Measurements from ENCODE around the gene DEFB127.
"Not testable (repeated sequence)": the region's sequence is repeated elsewhere in the genome, so short reads cannot be mapped to it uniquely, and the experiment has no call there.

Gene DEFB127, protein sequence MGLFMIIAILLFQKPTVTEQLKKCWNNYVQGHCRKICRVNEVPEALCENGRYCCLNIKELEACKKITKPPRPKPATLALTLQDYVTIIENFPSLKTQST

DNA sequence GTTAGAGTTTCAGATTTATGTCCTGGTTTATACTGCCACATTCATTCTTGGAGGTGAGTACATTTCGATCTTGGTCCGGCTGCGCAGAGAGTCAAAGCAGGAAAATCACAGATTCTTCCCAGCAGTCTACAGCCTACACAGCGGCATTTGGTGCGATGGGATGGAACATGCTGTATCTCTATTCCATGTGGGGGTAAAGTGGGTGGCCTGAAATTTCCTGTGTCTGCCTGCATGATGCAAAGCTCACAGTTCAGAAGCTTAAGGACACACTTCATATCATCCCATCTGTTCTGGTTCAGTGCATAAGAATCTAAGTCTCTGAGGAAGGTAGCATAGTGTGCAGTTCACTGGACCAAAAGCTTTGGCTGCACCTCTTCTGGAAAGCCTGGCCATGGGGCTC, at the start of gene DEFB127:
DEFB127 (plus strand) TSS at position 301 of the 400 bp plus-strand sequence; CDS start at position 392, 91 bp downstream.
- DNase-seq: no peak

DNA sequence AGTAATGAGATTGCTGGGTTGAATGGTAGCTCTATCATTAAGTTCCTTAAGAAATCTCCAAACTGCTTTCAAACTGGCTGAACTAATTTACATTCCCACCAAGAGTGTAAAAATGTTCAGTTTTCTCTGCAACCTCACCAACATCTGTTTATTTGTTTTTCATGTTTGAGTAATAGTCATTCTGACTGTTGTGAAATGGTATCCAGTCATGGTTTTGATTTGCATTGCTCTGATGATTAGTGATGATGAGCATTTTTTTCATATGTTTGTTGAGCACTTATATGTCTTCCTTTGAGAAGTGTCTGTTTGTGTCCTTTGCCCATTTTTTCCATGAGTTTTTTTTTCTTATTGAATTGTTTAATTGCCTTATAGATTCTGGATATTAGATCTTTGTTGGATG, 44.9 kb upstream of the DEFB127 start:
- no peak for DNase-seq

DNA sequence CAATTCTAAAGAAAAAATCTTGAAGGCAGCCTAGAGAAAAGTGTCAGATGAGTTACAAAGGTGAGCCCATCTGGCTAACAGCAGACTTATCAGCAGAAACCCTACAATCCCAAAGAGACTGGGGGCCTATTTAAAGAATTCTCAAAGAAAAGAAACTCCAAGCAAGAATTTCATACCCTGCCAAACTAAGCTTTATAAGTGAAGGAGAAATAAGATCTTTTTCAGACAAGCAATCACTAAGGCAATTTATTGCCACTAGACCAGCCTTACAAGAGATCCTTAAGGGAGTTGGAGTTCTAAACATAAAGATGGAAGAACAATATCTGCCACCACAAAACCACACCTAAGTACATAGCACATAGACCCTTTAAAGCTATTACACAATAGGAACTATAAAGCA, 39.7 kb upstream of the DEFB127 start:
- no peak for DNase-seq

DNA sequence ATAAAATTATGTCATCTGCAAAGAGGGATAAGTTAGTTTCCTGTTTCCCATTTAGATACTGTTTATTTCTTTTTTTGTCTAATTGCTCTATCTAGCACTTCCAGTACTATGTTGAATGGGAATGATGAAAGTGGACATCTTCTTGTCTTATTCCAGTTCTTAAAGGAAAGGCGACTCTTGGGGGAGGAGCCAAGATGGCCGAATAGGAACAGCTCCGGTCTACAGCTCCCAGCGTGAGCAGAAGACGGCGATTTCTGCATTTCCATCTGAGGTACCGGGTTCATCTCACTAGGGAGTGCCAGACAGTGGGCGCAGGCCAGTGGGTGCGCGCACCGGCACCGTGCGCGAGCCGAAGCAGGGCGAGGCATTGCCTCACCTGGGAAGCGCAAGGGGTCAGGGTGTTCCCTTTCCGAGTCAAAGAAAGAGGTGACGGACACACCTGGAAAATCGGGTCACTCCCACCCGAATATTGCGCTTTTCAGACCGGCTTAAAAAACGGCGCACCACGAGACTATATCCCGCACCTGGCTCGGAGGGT, 27.4 kb upstream of the DEFB127 start:
- DNase-seq: not testable (repeated sequence)

DNA sequence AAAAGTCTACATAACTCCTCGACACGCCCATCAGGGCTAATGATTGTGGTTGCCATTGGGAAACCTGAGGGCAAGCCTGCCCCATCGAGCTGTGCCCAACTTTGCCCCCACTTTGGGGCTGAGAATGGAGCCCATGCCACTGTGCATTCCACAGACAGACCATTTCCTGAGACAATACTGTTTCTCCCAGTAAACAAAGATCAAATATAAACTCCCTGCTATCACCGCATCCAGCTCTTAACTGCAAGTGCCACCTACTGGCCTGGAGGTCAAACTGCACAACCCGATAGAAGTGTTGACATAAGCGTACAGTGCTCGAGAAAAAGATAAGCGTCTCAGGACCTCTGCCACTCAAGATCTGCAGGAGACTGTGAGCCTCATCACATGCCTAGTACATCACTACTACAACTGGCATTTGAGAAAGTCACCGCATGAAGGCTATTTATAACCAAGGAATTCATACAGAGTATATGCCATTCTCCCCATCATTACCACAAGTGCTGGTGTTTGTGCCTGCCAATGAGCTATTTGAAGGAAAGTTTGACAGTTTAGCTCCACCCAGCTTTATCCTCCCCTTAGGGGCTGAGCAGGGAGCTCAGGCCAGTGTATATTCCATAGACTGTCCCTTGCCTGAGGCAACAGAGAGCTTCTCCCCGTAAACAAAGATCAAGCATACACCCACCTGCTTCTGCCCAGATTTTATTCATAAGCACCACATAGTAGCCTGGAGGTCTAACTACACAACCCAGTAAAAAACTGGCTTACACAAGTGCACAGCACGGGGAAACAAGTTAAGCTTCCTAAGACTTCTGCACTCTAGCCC, 19.4 kb upstream of the DEFB127 start:
- no peak for DNase-seq

DNA sequence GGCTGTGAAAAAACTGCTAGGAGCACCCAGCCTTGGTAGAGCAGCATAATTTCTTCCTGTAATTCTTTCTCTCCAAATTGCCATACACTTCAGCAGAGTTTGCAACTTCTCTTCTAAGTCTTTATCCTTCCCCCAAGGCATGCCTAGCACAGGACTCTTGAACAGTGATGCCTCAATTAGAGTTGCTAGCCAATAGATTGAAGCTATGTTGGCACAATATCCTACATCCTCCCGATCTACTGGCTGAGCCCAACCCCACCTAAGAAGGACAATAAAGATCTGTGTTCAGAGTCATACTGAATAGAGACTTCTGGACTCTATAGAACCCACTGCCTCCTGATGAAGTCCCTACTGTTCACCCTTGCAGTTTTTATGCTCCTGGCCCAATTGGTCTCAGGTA, 15.0 kb upstream of the DEFB127 start, which contains the start of gene DEFB126:
DEFB126 (plus strand) TSS at position 301 of the 400 bp plus-strand sequence; CDS start at position 340, 39 bp downstream.
- DNase-seq: no peak

DNA sequence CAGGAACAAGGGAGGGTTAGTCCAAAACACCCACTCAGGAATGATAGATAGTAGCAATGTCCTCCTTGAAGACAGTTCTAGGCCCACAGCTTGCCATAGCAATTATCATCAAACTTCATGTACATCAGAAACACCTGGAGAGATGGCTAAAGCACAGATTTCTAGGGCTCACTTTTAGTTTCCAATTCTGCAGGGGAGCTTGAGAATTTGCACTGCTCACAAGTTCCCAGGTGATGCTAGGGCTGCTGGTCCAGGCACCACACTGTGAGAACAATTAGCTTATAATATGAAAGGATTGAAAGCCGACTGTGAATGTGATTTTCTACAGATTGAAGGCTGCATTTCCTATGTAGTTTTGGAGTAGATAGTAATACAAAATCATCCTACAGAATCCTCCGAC, 11.4 kb upstream of the DEFB127 start:
- no peak for DNase-seq

DNA sequence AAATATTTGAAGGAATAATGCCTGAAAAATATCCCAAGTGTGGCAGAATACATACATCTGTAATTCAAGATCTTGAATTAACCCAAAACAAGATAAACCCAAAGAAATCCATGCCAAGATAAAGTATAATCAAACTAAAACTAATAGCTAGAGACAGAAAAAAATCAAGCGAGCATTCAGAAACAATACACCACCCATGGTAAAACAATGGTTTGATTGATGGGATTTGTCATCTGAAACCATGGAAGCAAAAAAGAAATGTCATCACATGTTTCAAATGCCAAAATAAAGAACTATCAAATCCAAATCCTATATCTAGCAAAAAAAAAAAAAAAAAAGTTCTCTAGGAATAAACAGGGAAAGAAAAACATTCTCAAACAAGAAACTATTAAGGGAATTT, 5.1 kb upstream of the DEFB127 start:
- no peak for DNase-seq

GRCh38 chr20:164618-165017, 7.4 kb downstream of the DEFB127 start:
- no peak for DNase-seq

GRCh38 chr20:168876-169275, 11.6 kb downstream of the DEFB127 start:
- DNase-seq: no peak

DNA sequence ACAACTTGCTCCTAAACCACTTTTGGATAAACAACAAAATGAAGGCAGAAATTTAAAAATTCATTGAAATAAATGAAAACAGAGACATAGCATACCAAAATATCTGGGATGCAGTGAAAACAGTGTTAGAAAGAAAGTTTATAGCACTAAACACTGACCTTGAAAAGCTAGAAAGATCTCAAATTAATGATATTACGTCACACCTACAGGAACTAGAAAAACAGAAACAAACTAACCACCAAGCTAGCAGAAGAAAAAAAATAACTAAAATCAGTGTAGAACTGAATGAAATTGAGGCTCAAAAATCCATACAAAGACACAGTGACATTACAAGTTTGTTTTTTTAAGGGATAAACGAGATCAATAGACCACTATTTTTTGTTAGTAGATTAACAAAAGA, 27.0 kb downstream of the DEFB127 start:
- DNase-seq: no peak

DNA sequence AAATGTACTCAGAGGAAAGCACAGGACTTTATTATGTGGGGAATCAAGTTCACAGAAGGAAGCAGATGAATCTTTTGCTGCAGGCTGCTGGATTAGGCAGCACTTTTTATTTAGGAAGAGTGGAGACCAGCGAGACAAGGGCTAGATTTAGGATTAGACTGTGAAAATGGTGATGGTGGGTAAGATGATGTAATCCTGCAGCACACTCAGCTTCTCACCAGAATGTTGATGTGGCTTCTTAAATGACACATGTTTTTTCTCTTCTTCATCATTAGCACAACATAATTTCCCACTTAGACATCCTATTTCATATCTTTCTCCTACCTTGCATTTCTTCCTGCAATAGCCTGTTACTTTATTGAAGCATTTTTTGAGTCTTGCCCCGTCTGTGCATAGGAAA, 30.5 kb downstream of the DEFB127 start:
- no peak for DNase-seq

GRCh38 chr20:189611-190010, 32.4 kb downstream of the DEFB127 start, which contains the start of gene DEFB128:
Gene DEFB128, minus strand, starts transcription at chr20:189711. Its CDS starts 88 bp downstream, at chr20:189623.
- no peak for DNase-seq

DNA sequence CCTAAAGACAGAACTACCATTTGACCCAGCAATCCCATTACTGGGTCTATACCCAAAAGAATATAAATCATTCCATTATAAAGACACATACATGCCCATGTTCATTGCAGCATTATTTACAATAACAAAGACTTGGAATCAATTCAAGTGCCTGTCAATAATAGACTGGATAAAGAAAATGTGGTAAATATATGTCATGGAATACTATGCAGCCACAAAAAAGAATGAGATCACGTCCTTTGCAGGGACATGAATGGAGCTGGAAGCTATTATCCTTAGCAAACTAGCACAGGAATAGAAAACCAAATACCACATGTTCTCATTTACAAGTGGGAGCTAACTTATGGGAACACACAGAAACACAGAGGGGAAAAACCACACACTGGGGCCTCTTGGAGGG, 41.0 kb downstream of the DEFB127 start:
- DNase-seq: no peak

DNA sequence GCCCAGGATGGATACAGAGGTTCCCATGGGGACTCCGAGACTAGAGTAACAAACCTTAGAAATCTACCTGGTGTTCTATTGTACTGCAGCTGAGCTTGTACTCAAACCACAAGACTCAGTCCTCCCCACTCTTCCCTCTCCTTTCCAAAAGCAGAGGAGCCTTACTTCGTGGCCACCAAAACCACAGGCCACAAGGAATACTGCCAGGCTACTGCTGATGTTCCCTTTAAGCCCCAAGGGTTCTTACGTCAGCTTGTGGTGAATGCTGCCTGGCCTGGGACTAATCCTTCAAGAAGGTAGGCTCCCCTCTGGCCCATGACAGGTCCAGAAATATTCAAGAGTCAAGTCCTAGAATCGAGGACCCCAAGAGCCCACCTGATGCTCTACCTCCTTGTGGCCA, 42.7 kb downstream of the DEFB127 start:
- DNase-seq: peak; percentile 2

DNA sequence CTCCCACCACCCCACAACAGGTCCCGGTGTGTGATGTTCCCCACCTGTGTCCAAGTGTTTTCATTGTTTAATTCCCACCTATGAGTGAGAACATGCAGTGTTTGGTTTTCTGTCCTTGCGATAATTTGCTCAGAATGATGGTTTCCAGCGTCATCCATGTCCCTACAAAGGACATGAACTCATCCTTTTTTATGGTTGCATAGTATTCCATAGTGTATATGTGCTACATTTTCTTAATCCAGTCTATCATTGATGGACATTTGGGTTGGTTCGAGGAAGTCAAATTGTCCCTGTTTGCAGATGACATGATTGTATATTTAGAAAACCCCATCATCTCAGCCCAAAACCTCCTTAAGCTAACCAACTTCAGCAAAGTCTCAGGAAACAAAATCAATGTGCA, 46.4 kb downstream of the DEFB127 start:
- not testable (repeated sequence) for DNase-seq

Data from GF-D8 (cell line).